GM12891 (cell line): ENCODE results near the gene IFNA14.
"Not testable (repeated sequence)": the region's sequence is repeated elsewhere in the genome, so short reads cannot be mapped to it uniquely, and the experiment has no call there.

Experiments
- POLR2A ChIP-seq: IDR thresholded peaks from 2 replicates; pipeline ENCODE4 v1.6.1; 2011; ENCODE audit warnings: low read depth, low read length, control low read depth
- POLR2AphosphoS5 ChIP-seq: IDR thresholded peaks from 2 replicates; pipeline ENCODE4 v1.6.1; 2011; ENCODE audit warnings: low read depth, low read length, control low read depth
- TAF1 ChIP-seq: IDR thresholded peaks from 2 replicates; pipeline ENCODE4 v1.6.1; 2011; ENCODE audit warnings: low read depth, low read length, control low read depth

GRCh38 chr9:21235468-21236359 is 4.1 kb downstream of the IFNA14 start:
- not testable (repeated sequence) for TF ChIP-seq TAF1, POLR2A, POLR2AphosphoS5
